C4-2B (cell line): ENCODE results near the gene UGT1A4.
"Not testable (repeated sequence)": the region's sequence is repeated elsewhere in the genome, so short reads cannot be mapped to it uniquely, and the experiment has no call there.

Source experiments
- H3K27ac ChIP-seq: fragments of 450-650 bp; 2 replicates; pipeline ENCODE4 v1.5.1; 2017
- ZFX ChIP-seq: fragments of 450-650 bp; IDR thresholded peaks from 2 replicates; pipeline ENCODE4 v1.6.1; 2017
- TF ChIP-seq, protein P1 (sequence below): fragments of 450-650 bp; conservative IDR thresholded peaks from 2 replicates; pipeline ENCODE4 v1.5.1; 2017; ENCODE audit warnings: mild to moderate bottlenecking

The UGT1A4 gene

DNA sequence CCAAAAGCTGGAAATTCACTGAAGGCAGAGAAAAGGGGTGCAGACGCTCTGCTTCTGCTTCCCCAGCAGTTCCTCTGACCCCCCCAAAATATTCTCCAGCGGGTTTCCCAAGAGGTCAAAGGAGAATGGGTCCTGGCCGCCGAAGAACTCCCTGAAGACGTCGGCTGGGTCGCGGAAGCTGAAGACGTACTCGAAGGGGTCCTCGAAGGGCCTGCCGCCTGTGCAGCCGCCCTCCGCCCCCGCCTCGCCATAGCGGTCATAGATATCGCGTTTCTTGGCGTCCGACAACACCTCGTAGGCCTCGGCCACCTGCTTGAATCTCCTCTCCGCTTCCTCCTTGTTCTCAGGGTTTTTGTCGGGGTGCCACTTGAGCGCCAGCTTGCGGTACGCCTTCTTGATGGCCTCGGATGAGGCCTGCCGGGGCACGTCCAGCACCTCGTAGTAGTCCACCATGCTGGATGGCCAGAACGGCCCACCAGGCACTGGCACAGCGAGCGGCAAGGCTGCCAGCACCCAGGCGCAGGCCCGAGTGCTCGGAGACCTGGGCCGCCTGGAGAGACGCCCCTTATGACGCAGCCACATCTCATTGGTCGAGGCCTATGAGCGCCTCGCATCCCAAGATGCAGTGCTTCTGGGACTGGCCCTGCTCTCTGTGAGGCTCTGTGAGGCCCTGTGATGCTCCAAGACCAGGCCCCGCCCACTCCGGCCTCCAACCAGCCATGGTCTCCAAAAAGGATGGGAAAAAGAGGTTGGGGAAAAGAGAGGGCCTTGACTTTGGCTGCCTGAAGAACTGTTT is 25.1 kb downstream of the UGT1A4 start:
- TF ChIP-seq ZFX: no peak
- TF ChIP-seq, protein P1, sequence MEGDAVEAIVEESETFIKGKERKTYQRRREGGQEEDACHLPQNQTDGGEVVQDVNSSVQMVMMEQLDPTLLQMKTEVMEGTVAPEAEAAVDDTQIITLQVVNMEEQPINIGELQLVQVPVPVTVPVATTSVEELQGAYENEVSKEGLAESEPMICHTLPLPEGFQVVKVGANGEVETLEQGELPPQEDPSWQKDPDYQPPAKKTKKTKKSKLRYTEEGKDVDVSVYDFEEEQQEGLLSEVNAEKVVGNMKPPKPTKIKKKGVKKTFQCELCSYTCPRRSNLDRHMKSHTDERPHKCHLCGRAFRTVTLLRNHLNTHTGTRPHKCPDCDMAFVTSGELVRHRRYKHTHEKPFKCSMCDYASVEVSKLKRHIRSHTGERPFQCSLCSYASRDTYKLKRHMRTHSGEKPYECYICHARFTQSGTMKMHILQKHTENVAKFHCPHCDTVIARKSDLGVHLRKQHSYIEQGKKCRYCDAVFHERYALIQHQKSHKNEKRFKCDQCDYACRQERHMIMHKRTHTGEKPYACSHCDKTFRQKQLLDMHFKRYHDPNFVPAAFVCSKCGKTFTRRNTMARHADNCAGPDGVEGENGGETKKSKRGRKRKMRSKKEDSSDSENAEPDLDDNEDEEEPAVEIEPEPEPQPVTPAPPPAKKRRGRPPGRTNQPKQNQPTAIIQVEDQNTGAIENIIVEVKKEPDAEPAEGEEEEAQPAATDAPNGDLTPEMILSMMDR: no peak
- no peak overlapping the region for H3K27ac ChIP-seq

DNA sequence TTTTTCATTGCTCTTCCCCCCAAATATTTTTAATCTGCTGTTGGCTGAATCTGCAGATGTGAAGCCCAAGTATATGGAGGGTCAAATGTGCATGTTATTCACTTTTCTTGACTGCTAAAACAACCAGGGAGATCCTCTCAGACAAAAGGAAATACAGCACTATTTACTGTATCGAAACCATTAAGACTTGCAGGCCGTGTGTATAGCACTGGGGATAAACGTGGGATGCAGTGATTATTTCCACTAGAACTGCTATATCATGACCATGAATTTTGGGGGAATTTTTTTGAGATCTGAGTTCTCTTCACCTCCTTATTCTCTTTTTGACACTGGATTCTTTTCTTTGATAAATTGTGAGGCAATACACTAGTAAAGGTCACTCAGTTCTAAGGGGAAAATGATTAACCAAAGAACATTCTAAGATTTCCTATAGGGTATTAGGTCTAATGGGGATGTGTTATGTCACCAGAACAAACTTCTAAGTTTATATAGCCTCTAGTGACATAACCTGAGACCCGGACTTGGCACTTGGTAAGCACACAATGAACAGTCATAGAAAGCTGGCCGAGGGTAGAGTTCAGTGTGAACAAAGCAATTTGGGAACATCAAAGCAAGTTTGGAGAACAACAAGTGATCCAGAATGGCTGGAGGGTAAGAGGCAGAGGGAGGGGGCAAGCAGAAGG is 26.7 kb downstream of the UGT1A4 start:
- TF ChIP-seq, protein P1: no peak
- TF ChIP-seq ZFX: no peak
- H3K27ac ChIP-seq: no peak overlapping the region

DNA sequence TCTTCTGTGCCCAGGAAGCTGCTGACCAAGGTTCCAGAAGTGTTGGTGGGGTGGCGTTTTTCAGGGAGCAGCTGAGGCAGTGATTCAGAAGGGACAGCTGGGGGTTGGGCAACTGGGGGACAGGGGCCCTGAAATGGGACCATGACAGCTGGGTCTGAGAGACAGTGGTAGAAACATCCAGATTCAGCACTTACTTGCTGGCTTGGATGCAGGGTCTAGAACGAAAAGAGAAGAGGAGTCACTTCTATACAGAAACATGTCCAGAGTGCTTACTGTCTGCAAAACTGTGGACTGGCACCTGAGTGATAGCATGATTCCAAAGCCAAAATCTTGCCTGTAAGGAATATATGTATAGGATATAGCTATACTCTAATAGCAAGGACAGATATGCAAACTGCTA is 27.3 kb downstream of the UGT1A4 start:
- H3K27ac ChIP-seq: not testable (repeated sequence)

DNA sequence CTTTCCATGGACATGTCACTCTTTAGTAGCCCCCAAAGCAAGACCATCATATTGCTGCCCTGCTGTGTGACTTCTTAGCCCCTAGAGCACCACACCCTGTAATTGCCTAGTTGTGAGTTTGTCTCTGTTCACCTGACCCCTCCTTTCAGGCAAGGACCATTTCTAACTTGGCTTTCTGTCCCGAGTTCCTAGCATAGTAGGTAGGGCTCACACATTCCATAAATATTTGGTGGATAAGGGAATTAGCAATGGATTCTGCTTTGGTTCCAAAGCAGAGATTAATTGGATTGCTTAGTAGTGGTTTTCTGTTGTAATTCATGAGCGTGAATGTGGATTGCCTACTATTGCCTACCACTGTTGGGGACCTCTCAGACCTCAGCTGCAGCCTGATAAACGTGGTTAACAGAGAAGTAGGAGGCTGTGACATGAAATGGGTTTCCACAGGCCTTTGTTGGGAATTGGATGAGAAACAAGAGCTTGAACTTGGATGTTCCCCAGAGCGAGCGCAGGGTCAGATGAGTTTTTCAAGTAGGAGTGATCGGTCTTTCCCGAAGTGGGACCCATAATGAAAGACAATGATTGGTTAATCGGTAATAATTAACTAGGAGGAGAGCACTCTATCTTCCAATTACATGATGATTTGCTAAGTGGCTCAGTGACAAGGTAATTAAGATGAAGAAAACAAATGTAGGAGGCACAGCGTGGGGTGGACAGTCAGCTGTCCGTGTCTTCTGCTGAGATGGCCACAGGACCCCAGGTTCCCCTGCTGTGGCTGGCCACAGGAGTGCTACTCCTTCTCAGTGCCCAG is 28.1 kb downstream of the UGT1A4 start:
- TF ChIP-seq, protein P1: no peak
- no peak for TF ChIP-seq ZFX
- H3K27ac ChIP-seq: no peak overlapping the region

DNA sequence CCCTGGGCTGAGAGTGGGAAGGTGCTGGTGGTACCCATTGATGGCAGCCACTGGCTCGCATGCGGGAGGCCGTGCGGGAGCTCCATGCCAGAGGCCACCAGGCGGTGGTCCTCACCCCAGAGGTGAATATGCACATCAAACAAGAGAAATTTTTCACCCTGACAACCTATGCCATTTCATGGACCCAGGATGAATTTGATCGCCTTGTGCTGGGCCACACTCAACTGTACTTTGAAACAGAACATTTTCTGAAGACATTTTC is 28.7 kb downstream of the UGT1A4 start:
- H3K27ac ChIP-seq: no peak overlapping the region
- no peak for TF ChIP-seq ZFX

DNA sequence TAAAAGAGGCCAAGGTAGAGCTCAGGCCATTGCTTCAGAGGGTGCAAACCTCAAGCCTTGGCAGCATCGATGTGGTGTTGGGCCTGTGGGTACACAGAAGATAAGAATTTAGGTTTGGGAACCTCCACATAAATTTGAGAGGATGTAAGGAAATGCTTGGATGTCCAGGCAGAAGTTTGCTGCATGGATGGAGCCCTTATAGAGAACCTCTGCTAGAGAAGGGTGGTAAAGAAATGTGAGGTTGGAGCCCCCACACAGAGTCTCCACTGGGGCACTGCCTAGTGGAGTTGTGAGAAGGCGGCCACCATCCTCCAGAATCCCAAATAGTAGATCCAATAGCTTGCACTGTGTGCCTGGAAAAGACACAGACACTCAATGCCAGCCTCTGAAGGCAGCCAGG is 32.2 kb downstream of the UGT1A4 start:
- H3K27ac ChIP-seq: not testable (repeated sequence)

DNA sequence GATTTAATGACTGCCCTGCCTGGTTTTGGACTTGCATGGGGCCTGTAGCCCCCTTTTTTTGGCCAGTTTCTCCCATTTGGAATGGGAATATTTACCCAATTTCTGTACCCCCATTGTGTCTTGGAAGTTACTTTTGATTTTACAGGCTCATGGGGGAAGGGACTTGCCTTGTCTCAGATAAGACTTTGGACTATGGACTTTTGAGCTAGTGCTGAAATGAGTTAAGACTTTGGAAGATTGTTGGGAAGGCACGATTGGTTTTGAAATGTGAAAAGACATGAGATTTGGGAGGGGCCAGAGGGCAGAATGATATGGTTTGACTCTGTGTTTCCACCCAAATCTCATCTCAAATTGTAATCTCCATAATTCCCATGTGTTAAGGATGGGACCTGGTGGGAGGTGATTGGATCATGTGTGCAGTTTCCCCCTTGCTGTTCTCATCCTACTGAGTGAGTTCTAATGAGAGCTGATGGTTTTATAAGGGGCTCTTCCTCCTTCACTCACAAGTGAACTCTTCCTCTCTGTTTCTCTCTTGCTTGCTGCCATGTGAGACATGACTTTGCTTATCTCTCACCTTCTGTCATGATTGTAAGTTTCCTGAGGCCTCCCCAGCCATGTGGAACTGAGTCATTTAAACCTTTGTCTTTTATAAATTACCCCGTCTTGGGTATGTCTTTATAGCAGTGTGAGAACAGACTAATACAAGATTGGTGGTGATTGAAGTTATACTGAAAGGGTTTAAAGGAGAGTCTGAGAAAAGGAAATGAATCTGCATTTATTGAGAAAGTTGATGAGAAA is 32.9 kb downstream of the UGT1A4 start:
- H3K27ac ChIP-seq: not testable (repeated sequence)

DNA sequence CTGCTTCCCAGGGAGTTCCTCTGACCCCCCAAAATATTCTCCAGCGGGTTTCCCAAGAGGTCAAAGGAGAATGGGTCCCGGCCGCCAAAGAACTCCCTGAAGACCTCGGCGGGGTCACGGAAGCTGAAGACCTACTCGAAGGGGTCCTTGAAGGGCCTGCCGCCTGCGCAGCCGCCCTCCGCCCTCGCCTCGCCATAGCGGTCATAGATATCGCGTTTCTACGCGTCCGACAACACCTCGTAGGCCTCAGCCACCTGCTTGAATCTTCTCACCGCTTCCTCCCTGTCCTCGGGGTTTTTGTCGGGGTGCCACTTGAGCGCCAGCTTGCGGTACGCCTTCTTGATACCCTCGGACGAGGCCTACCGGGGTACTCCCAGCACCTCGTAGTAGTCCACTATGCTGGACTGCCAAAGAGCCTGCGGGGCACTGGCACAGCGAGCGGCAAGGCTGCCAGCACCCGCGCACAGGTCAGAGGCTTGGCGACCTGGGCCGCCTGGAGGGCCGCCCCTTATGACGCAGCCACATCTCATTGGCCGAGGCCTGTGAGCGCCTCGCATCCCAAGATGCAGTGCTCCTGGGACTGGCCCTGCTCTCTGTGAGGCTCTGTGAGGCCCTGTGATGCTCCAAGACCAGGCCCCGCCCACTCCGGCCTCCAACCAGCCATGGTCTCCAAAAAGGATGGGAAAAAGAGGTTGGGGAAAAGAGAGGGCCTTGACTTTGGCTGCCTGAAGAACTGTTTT is 36.5 kb downstream of the UGT1A4 start:
- no peak for TF ChIP-seq ZFX
- TF ChIP-seq, protein P1: no peak
- no peak overlapping the region for H3K27ac ChIP-seq
